A549 (cell line): ENCODE data around the gene PCDHB9.

Experiments used
- MAFK ChIP-seq: fragments of 450-650 bp; IDR thresholded peaks from 2 replicates; pipeline ENCODE4 v1.6.1; 2014; ENCODE audit not compliant: partially characterized antibody
- POLR2A ChIP-seq: IDR thresholded peaks from 2 replicates; pipeline ENCODE4 v1.6.1; 2012; ENCODE audit warnings: mild to moderate bottlenecking, low read length
- RCOR1 ChIP-seq: fragments of 150-350 bp; IDR thresholded peaks from 2 replicates; pipeline ENCODE4 v1.6.1; 2014; ENCODE audit warnings: antibody characterized with exemption, low read length, low read depth
- ZFP36 ChIP-seq: fragments of 450-650 bp; IDR thresholded peaks from 2 replicates; pipeline ENCODE4 v1.6.1; 2014; ENCODE audit warnings: borderline replicate concordance; ENCODE audit not compliant: partially characterized antibody
- TF ChIP-seq, protein P1 (sequence below): fragments of >200 bp; sonication (Bioruptor Twin); formaldehyde crosslinking; IDR thresholded peaks from 3 replicates; pipeline ENCODE4 v1.5.1; 2016

GRCh38 chr5:141180313-141180712 is 6.6 kb upstream of the PCDHB9 start:
- TF ChIP-seq, protein P1, sequence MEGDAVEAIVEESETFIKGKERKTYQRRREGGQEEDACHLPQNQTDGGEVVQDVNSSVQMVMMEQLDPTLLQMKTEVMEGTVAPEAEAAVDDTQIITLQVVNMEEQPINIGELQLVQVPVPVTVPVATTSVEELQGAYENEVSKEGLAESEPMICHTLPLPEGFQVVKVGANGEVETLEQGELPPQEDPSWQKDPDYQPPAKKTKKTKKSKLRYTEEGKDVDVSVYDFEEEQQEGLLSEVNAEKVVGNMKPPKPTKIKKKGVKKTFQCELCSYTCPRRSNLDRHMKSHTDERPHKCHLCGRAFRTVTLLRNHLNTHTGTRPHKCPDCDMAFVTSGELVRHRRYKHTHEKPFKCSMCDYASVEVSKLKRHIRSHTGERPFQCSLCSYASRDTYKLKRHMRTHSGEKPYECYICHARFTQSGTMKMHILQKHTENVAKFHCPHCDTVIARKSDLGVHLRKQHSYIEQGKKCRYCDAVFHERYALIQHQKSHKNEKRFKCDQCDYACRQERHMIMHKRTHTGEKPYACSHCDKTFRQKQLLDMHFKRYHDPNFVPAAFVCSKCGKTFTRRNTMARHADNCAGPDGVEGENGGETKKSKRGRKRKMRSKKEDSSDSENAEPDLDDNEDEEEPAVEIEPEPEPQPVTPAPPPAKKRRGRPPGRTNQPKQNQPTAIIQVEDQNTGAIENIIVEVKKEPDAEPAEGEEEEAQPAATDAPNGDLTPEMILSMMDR: no peak
- no peak for TF ChIP-seq POLR2A
- peak; percentile 42 for TF ChIP-seq MAFK
- no peak for TF ChIP-seq RCOR1
- no peak for TF ChIP-seq ZFP36
